HG02970 (cell line): Measurements from ENCODE around the gene ZBTB21.
A peak's percentile ranks its signal among the peaks of the same experiment; 100 is the strongest.

Experiments used
- ATAC-seq: cut with Tn5 transposase; IDR thresholded peaks from one replicate; pipeline ENCODE4 v1.9.1; 2021; ENCODE audit warnings: mild to moderate bottlenecking, moderate library complexity, moderate number of reproducible peaks; ENCODE audit not compliant: unreplicated experiment, low FRiP score

ZBTB21 gene

GRCh38 chr21:42009831-42010506, at the start of gene ZBTB21:
Gene ZBTB21 (minus strand): TSS chr21:42010360. CDS start chr21:41994095, 16,265 bp downstream.
- ATAC-seq, result peak; percentile 67

GRCh38 chr21:42059721-42060120, 49.6 kb upstream of the ZBTB21 start:
- no peak for ATAC-seq

- ATAC-seq, result no peak
Observed at GRCh38 chr21:42059141-42059540, 49.0 kb upstream of the ZBTB21 start.

- ATAC-seq, result no peak
Observed at GRCh38 chr21:42058631-42059111, 48.5 kb upstream of the ZBTB21 start.

- ATAC-seq, result no peak
Observed at GRCh38 chr21:42057851-42058437, 47.8 kb upstream of the ZBTB21 start.

GRCh38 chr21:42056996-42057689, 47.0 kb upstream of the ZBTB21 start:
- no peak for ATAC-seq

- no peak for ATAC-seq
Observed at GRCh38 chr21:42056468-42056867, 46.3 kb upstream of the ZBTB21 start.

GRCh38 chr21:42055425-42055824, 45.3 kb upstream of the ZBTB21 start:
- no peak for ATAC-seq

GRCh38 chr21:42051788-42052187, 41.6 kb upstream of the ZBTB21 start:
- no peak for ATAC-seq

- no peak for ATAC-seq
Observed at GRCh38 chr21:42049578-42050430, 39.6 kb upstream of the ZBTB21 start.

GRCh38 chr21:42048870-42049577, 38.9 kb upstream of the ZBTB21 start:
- ATAC-seq, result no peak

GRCh38 chr21:42047821-42048613, 37.9 kb upstream of the ZBTB21 start:
- no peak for ATAC-seq

GRCh38 chr21:42044871-42045495, 34.8 kb upstream of the ZBTB21 start:
- ATAC-seq, result no peak

GRCh38 chr21:42043961-42044360, 33.8 kb upstream of the ZBTB21 start:
- ATAC-seq, result no peak

- no peak for ATAC-seq
Observed at GRCh38 chr21:42043201-42043895, 33.2 kb upstream of the ZBTB21 start.

- no peak for ATAC-seq
Observed at GRCh38 chr21:42042651-42043050, 32.5 kb upstream of the ZBTB21 start.

- ATAC-seq, result no peak
Observed at GRCh38 chr21:42041711-42042110, 31.6 kb upstream of the ZBTB21 start.

- no peak for ATAC-seq
Observed at GRCh38 chr21:42041246-42041645, 31.1 kb upstream of the ZBTB21 start.
